Cardiac ventricle fibroblast (primary cell): ENCODE measurements around the gene IDI1. TPM values are rescaled to one million over a fixed set of nuclear protein-coding genes. Genes with fewer than 3 reads are reported as not detected.

Source experiments
- total RNA-seq: library from RNA; depleted of rRNA; stranded (reverse); fragments of >200 nt; gene quantifications from 2 replicates; pipeline ENCODE4 v1.2.3, GENCODE V29; 2015

IDI1 gene
- total RNA-seq, result 33.1 and 38.3 TPM in 2 replicates

GRCh38 chr10:1048732-1049424 lies at the start of gene IDI1:
IDI1 (minus strand) TSS chr10:1049119; CDS start chr10:1049003, 116 bp downstream.

GRCh38 chr10:1056326-1057105 lies 7.6 kb upstream of the IDI1 start, which contains the start of gene WDR37:
WDR37 (plus strand) TSS chr10:1056385; CDS start chr10:1072156, 15,771 bp downstream.

GRCh38 chr10:1025683-1026082 lies 23.2 kb downstream of the IDI1 start, which contains the start of gene IDI2:
IDI2 (minus strand) TSS chr10:1025859; CDS start chr10:1024723, 1,136 bp downstream.

Other genes with a start within 250 kb of the IDI1 start
- gene LARP4B, start 117.4 kb downstream of the IDI1 start, total RNA-seq, result 23.2 and 27.3 TPM in 2 replicates
- 13.7 and 33.9 TPM in 2 replicates for gene GTPBP4, start 60.7 kb downstream of the IDI1 start, total RNA-seq
- not detected in 2 replicates for gene IDI2, start 23.3 kb downstream of the IDI1 start, total RNA-seq
- gene WDR37, start 7.3 kb upstream of the IDI1 start, total RNA-seq, result 12.0 and 15.5 TPM in 2 replicates